Measurements from ENCODE around the gene PCSK6.

PCSK6 gene

GRCh38 chr15:101523560-101523940 lies 34.0 kb upstream of the PCSK6 start:
- DNase-seq (ENCODE audit: low spot score) = no peak

GRCh38 chr15:101522621-101523559 lies 33.4 kb upstream of the PCSK6 start:
- no peak for DNase-seq (ENCODE audit: low spot score)

GRCh38 chr15:101522091-101522490 lies 32.6 kb upstream of the PCSK6 start:
- no peak for DNase-seq (ENCODE audit: low spot score)

GRCh38 chr15:101521591-101521990 lies 32.1 kb upstream of the PCSK6 start:
- DNase-seq (ENCODE audit: low spot score) = no peak

GRCh38 chr15:101521069-101521468 lies 31.6 kb upstream of the PCSK6 start:
- no peak for DNase-seq (ENCODE audit: low spot score)

- DNase-seq (ENCODE audit: low spot score) = no peak
Measured at GRCh38 chr15:101520395-101520794, 30.9 kb upstream of the PCSK6 start.

GRCh38 chr15:101517504-101517903 lies 28.0 kb upstream of the PCSK6 start:
- no peak for DNase-seq (ENCODE audit: low spot score)

- DNase-seq (ENCODE audit: low spot score) = no peak
Measured at GRCh38 chr15:101514318-101514717, 24.8 kb upstream of the PCSK6 start.

GRCh38 chr15:101511717-101512116 lies 22.2 kb upstream of the PCSK6 start:
- no peak for DNase-seq (ENCODE audit: low spot score)

- no peak for DNase-seq (ENCODE audit: low spot score)
Measured at GRCh38 chr15:101510212-101511197, 21.0 kb upstream of the PCSK6 start.

GRCh38 chr15:101509279-101509678 lies 19.8 kb upstream of the PCSK6 start:
- DNase-seq (ENCODE audit: low spot score) = no peak

- no peak for DNase-seq (ENCODE audit: low spot score)
Measured at GRCh38 chr15:101506491-101506890, 17.0 kb upstream of the PCSK6 start.

GRCh38 chr15:101505610-101506337 lies 16.3 kb upstream of the PCSK6 start:
- no peak for DNase-seq (ENCODE audit: low spot score)

GRCh38 chr15:101504866-101505609 lies 15.5 kb upstream of the PCSK6 start:
- DNase-seq (ENCODE audit: low spot score) = no peak

GRCh38 chr15:101504373-101504772 lies 14.9 kb upstream of the PCSK6 start:
- DNase-seq (ENCODE audit: low spot score) = no peak

GRCh38 chr15:101503296-101503599 lies 13.7 kb upstream of the PCSK6 start:
- DNase-seq (ENCODE audit: low spot score) = no peak

- DNase-seq (ENCODE audit: low spot score) = no peak
Measured at GRCh38 chr15:101502572-101503295, 13.2 kb upstream of the PCSK6 start.

- DNase-seq (ENCODE audit: low spot score) = peak; percentile 27
Measured at GRCh38 chr15:101501703-101502373, 12.3 kb upstream of the PCSK6 start.

GRCh38 chr15:101500865-101501551 lies 11.5 kb upstream of the PCSK6 start:
- DNase-seq (ENCODE audit: low spot score) = no peak

All from SK-N-DZ (cell line).